ENCODE results near the gene TMOD1.

GRCh38 chr9:97636903-97637302, 135.4 kb downstream of the TMOD1 start:
- TF ChIP-seq, protein P1, sequence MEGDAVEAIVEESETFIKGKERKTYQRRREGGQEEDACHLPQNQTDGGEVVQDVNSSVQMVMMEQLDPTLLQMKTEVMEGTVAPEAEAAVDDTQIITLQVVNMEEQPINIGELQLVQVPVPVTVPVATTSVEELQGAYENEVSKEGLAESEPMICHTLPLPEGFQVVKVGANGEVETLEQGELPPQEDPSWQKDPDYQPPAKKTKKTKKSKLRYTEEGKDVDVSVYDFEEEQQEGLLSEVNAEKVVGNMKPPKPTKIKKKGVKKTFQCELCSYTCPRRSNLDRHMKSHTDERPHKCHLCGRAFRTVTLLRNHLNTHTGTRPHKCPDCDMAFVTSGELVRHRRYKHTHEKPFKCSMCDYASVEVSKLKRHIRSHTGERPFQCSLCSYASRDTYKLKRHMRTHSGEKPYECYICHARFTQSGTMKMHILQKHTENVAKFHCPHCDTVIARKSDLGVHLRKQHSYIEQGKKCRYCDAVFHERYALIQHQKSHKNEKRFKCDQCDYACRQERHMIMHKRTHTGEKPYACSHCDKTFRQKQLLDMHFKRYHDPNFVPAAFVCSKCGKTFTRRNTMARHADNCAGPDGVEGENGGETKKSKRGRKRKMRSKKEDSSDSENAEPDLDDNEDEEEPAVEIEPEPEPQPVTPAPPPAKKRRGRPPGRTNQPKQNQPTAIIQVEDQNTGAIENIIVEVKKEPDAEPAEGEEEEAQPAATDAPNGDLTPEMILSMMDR (IDR thresholded peaks at IDR 0.05; ENCODE audit: low read depth, low read length), result no peak
- no peak for TF ChIP-seq EZH2phosphoT487 (IDR thresholded peaks at IDR 0.05; ENCODE audit: low read depth)

Measured in OCI-LY3 (cell line).